Right lobe of liver (tissue), 4 donors: Measurements from ENCODE around the gene GALNTL6.

Experiments used
- CTCF ChIP-seq, 4 donors: fragments of 200-600 bp in 3 of 4; fragments of 450-650 bp in 1 of 4; IDR thresholded peaks; one replicate each; pipeline versions ENCODE4 v1.5.1 to v1.8.0; 2016 to 2022; ENCODE audit warnings: antibody characterized with exemption in 4 of 4, mild to moderate bottlenecking in 2 of 4
- POLR2A ChIP-seq: fragments of 450-650 bp; IDR thresholded peaks from one replicate; pipeline ENCODE4 v1.6.1; 2017; ENCODE audit warnings: antibody characterized with exemption, mild to moderate bottlenecking
- donor health status: DM: no; HTN: no; CAD: no.
- donor health status: DM: no; HTN: no; CAD: no.
- donor health status: DM: no; HTN: yes; CAD: no.

- TF ChIP-seq POLR2A: no peak
- TF ChIP-seq CTCF (IDR thresholded peaks at IDR 0.05): no peak
Measured at GRCh38 chr4:172675232-172675631, 862.0 kb downstream of the GALNTL6 start.
